HUES64 (cell line): ENCODE data around the gene NOL3.
A peak's percentile ranks its signal among the peaks of the same experiment; 100 is the strongest.

Source experiments
- H3K27ac ChIP-seq: 2 replicates; pipeline ENCODE4 v1.7.0; 2013; ENCODE audit warnings: low read depth, low read length, inconsistent platforms
- H3K27me3 ChIP-seq: 2 replicates; pipeline ENCODE4 v1.6.1; 2013; ENCODE audit warnings: mild to moderate bottlenecking, low read length; ENCODE audit not compliant: insufficient read depth
- H3K36me3 ChIP-seq: 2 replicates; pipeline ENCODE4 v1.6.1; 2013; ENCODE audit warnings: mild to moderate bottlenecking, low read length; ENCODE audit not compliant: insufficient read depth
- H3K4me1 ChIP-seq: 2 replicates; pipeline ENCODE4 v1.6.1; 2013; ENCODE audit warnings: mild to moderate bottlenecking, low read length, moderate library complexity; ENCODE audit not compliant: insufficient read depth
- H3K4me3 ChIP-seq: 2 replicates; pipeline ENCODE4 v1.5.1; 2013; ENCODE audit warnings: mild to moderate bottlenecking, low read length, moderate library complexity
- H3K9ac ChIP-seq: 2 replicates; pipeline ENCODE4 v1.6.1; 2013; ENCODE audit warnings: mild to moderate bottlenecking, low read depth, low read length
- H3K9me3 ChIP-seq: 2 replicates; pipeline ENCODE4 v1.6.1; 2013; ENCODE audit warnings: low read depth, low read length; ENCODE audit not compliant: insufficient read depth
- WGBS: fragments of 150-250, 120-280 bp; methylation state at CpG from one replicate; pipeline ENCODE4 v1.1.7; 2013; ENCODE audit warnings: missing lambda C conversion rate; 5-methylcytosine and 5-hydroxymethylcytosine counted together

Gene NOL3

DNA sequence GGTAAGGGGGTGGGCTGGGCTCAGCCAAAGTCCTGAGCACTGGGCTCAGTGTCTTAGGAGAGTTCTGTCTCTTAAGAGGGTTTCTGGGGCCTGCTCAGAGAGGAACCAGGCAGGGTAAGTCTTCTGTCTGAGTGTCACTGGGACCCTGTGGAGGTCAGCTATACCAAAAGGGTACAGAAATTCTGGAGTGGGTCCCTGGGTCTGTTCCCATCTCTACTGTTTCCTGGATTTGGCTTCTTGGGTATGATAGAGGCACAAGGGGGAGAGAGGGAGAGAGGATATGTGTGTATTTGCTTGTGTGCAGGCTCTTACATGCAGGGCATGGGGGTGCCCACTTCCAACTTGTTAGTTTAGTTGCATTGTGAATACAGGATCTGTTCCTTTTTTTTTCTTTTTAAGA lies 23.2 kb downstream of the NOL3 start:
- Histone ChIP-seq H3K9ac (no peak overlapping the region), H3K4me3 (peak overlapping the region; percentile 99)

DNA sequence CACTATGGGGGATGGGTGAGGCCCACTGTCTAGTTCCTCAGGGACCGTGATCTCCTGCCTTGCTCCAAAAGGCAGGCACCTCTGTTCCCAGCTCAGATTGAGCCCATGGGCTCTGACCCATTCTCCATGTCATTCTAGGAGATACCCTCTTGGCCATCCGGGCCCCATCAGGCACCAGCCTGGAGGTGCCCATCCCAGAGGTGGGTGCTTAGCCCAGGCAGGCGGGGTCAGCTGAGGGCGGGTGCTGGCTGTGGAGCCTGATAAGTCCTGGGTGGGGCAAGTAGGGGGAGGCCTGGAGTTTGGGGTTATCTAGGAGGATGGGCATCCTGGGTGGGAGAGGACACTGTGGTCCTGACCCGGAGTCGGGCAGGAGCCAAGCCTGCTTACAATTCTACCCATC lies 23.9 kb downstream of the NOL3 start:
- WGBS, result 96% methylated on average over 4 of the region's 6 CpGs
- Histone ChIP-seq H3K27ac (no peak overlapping the region), H3K9ac (no peak overlapping the region), H3K4me3 (no peak overlapping the region), H3K9me3 (no peaks in the 10 kb centered on the region), H3K36me3 (peaks cover 51% of the 10 kb centered on the region), H3K4me1 (peaks cover 7% of the 10 kb centered on the region), H3K27me3 (no peaks in the 10 kb centered on the region)

More for the DNA sequence above, 23.2 kb downstream of the NOL3 start:
- Histone ChIP-seq H3K4me1 (peaks cover 7% of the 10 kb centered on the region), H3K9me3 (no peaks in the 10 kb centered on the region), H3K27me3 (no peaks in the 10 kb centered on the region), H3K27ac (no peak overlapping the region), H3K36me3 (peaks cover 51% of the 10 kb centered on the region)

- H3K4me1 ChIP-seq, result peaks cover 7% of the 10 kb centered on the region
- no peak overlapping the region for H3K27ac ChIP-seq
- WGBS, result 95% methylated on average over 5 of the region's 5 CpGs
- no peaks in the 10 kb centered on the region for H3K9me3 ChIP-seq
- H3K27me3 ChIP-seq, result no peaks in the 10 kb centered on the region
- no peak overlapping the region for H3K4me3 ChIP-seq
- H3K9ac ChIP-seq, result no peak overlapping the region
- peaks cover 53% of the 10 kb centered on the region for H3K36me3 ChIP-seq
Measured at GRCh38 chr16:67195676-67196075, 25.3 kb downstream of the NOL3 start.

DNA sequence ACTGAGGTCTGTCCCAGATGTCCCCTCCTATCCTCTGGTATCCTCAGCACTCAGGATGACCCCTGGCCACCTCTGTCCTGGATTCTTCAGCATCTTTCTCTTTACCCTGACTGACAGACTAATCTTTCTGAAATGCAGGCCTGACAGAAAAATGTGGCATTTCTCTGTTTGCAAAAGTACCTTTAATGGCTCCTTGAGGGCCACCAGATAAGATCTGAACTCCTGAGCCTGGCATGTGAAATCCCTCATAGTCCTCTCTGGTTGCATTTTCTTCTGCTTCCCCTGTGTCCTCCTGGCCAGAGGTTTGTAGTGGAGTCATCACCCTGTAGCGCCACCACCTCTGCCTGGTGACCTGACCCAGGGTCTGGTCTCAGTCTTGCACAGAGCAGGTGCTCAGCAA lies 26.5 kb downstream of the NOL3 start:
- Histone ChIP-seq H3K9me3 (no peaks in the 10 kb centered on the region), H3K36me3 (peaks cover 59% of the 10 kb centered on the region), H3K4me3 (no peak overlapping the region), H3K9ac (no peak overlapping the region), H3K27ac (no peak overlapping the region), H3K4me1 (peaks cover 7% of the 10 kb centered on the region), H3K27me3 (no peaks in the 10 kb centered on the region)
- 94% methylated on average over 1 of the region's 1 CpG for WGBS

DNA sequence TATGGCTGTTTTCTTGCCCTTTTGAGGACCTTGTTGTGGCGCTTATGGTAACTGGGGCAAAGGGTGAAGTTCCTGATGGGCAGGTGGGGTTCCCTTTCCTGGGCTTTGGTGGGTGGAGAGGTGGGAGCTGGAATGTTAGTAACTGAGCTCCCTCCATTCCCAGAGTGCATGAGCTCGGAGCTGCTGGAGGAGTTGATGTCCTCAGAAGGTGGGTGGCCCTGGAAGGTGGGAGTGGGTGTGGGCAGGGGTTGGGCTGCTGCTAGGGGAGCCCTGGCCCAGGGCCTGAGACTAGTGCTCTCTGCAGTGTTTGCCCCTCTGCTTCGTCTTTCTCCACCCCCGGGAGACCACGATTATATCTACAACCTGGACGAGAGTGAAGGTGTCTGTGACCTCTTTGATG lies 27.4 kb downstream of the NOL3 start:
- 93% methylated on average over 6 of the region's 6 CpGs for WGBS
- H3K36me3 ChIP-seq, result peaks cover 66% of the 10 kb centered on the region

DNA sequence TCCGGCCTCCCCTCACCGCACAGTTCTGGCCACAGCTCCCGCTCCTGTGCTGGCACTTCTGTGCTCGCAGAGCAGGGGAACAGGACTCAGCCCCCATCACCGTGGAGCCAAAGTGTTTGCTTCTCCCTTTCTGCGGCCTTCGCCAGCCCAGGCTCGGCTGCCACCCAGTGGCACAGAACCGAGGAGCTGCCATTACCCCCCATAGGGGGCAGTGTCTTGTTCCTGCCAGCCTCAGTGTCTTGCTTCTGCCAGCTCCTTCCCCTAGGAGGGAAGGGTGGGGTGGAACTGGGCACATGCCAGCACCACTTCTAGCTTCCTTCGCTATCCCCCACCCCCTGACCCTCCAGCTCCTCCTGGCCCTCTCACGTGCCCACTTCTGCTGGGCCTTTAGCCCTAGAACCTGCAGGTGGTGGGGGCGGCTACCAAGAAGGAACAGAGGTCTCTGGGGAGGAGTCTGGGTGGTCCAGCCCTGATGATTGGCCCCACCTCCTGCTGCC lies 27.9 kb downstream of the NOL3 start:
- H3K36me3 ChIP-seq, result peaks cover 68% of the 10 kb centered on the region
- no peak overlapping the region for H3K9ac ChIP-seq
- WGBS, result 87% methylated on average over 12 of the region's 12 CpGs
- H3K4me1 ChIP-seq, result peaks cover 2% of the 10 kb centered on the region
- no peaks in the 10 kb centered on the region for H3K27me3 ChIP-seq
- H3K4me3 ChIP-seq, result peak overlapping the region; percentile 64; the same call in 1 of the 2 replicates
- no peak overlapping the region for H3K27ac ChIP-seq
- H3K9me3 ChIP-seq, result no peaks in the 10 kb centered on the region

More for the DNA sequence above, 27.4 kb downstream of the NOL3 start:
- no peak overlapping the region for H3K4me3 ChIP-seq
- H3K9me3 ChIP-seq, result no peaks in the 10 kb centered on the region
- H3K4me1 ChIP-seq, result peaks cover 7% of the 10 kb centered on the region
- H3K27ac ChIP-seq, result no peak overlapping the region
- H3K9ac ChIP-seq, result no peak overlapping the region
- no peaks in the 10 kb centered on the region for H3K27me3 ChIP-seq

DNA sequence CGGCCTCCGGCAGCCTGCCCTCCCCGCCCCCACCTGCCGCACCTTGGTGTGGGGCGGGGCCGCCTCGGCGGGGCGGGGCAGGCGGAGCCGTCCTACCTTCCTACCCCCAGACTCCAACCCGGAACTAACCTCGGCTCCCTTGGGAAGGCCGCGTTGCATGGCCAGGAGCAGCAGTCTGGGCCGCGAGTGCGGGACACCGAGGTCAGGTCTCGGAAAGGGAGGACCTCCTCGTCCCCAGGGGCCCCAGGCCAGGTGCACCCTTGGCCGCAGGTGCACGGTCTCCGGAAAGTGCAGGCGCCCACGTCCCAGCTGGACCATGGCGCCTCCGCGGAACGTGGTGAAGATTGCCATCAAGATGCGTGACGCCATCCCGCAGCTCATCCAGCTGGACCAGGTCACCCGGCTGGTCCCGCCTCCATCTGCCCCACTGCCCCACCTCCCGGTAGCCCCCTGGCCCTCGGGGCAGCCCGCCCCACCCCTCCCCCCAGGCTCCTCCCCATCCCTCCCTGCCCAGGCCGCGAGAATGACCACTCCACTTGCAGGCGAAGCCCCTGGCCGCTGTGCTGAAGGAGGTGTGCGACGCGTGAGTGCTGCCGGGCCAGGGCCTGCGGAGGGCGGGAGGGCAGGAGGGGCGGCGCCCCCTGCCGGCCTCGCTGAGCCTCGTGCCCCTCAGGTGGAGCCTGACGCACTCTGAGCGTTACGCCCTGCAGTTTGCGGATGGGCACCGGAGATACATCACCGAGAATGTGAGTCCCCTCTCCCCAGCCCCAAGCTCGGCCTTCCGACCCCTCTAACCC lies 28.9 kb downstream of the NOL3 start, which contains the start of gene ELMO3:
ELMO3 (plus strand) TSS at position 121 of the 797 bp plus-strand sequence; CDS start at position 317, 196 bp downstream.
- peak within 1 kb of the TSS; percentile 64 for H3K4me3 ChIP-seq
- H3K9me3 ChIP-seq, result no peaks in the 10 kb centered on the region
- H3K27me3 ChIP-seq, result no peaks in the 10 kb centered on the region
- no peak within 1 kb of the TSS; the same call in 1 of the 2 replicates for H3K9ac ChIP-seq
- H3K4me1 ChIP-seq, result no peaks in the 10 kb centered on the region; the same call in 1 of the 2 replicates
- peaks cover 64% of the 10 kb centered on the region for H3K36me3 ChIP-seq
- H3K27ac ChIP-seq, result no peak within 1 kb of the TSS
- 87% methylated on average over 59 of the region's 61 CpGs for WGBS

DNA sequence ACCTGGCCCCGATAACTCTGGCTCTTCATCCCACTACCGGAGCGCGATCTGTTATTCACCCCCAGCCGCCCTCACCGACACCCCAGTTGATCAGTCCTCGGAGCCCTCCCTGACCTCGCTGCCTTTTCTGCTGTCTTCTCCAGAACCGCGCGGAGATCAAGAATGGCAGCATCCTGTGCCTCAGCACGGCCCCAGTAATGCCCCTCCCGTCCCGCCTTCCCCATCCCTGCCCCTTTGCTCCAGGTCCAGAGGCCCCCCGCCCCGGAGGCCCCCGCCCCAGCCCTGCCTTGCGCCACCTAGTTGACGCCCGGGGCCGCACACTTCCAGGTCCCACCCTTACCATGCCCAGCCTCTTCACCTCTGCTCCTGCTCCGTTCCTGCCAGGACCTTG lies 29.5 kb downstream of the NOL3 start:
- Histone ChIP-seq H3K27me3 (no peaks in the 10 kb centered on the region), H3K9me3 (no peaks in the 10 kb centered on the region), H3K36me3 (peaks cover 59% of the 10 kb centered on the region), H3K4me1 (no peaks in the 10 kb centered on the region; the same call in 1 of the 2 replicates), H3K9ac (no peak overlapping the region; the same call in 1 of the 2 replicates), H3K4me3 (peak overlapping the region; percentile 56), H3K27ac (no peak overlapping the region)
- 92% methylated on average over 21 of the region's 22 CpGs for WGBS

GRCh38 chr16:67200491-67200890 lies 30.2 kb downstream of the NOL3 start:
- 94% methylated on average over 8 of the region's 8 CpGs for WGBS
- Histone ChIP-seq H3K9me3 (no peaks in the 10 kb centered on the region), H3K36me3 (peaks cover 52% of the 10 kb centered on the region), H3K4me1 (no peaks in the 10 kb centered on the region; the same call in 1 of the 2 replicates), H3K27me3 (no peaks in the 10 kb centered on the region), H3K9ac (no peak overlapping the region), H3K4me3 (no peak overlapping the region), H3K27ac (no peak overlapping the region)

- no peak overlapping the region for H3K27ac ChIP-seq
- no peaks in the 10 kb centered on the region for H3K9me3 ChIP-seq
- WGBS, result 95% methylated on average over 40 of the region's 40 CpGs
- no peak overlapping the region for H3K9ac ChIP-seq
- no peaks in the 10 kb centered on the region; the same call in 1 of the 2 replicates for H3K4me1 ChIP-seq
- no peak overlapping the region for H3K4me3 ChIP-seq
- no peaks in the 10 kb centered on the region for H3K27me3 ChIP-seq
- peaks cover 40% of the 10 kb centered on the region for H3K36me3 ChIP-seq
Measured at GRCh38 chr16:67201411-67202345, 31.3 kb downstream of the NOL3 start.

- WGBS, result 94% methylated on average over 12 of the region's 12 CpGs
- Histone ChIP-seq H3K4me1 (peaks cover 7% of the 10 kb centered on the region), H3K9ac (no peak overlapping the region), H3K9me3 (no peaks in the 10 kb centered on the region), H3K27ac (no peak overlapping the region), H3K27me3 (no peaks in the 10 kb centered on the region), H3K36me3 (peaks cover 33% of the 10 kb centered on the region), H3K4me3 (no peak overlapping the region)
Measured at GRCh38 chr16:67202426-67202825, 32.1 kb downstream of the NOL3 start.
